ENCODE data around the gene MYOM1. TPM values are rescaled to one million over a fixed set of nuclear protein-coding genes. Genes with fewer than 3 reads are reported as not detected.

MYOM1 gene
- total and polyA plus RNA-seq, 2 donors from 2014 or later, result 2.1 to 6.8 TPM

- Histone ChIP-seq H3K4me1 (ENCODE audit: control insufficient read depth in 2 of 3, insufficient read depth in 2 of 3, low read depth in 1 of 3, low read length in 3 of 3) (peaks cover 0 to 5% (median 0%) of the 10 kb centered on the region in 3 donors), H3K9ac (ENCODE audit: low read length in 3 of 3) (no peak overlapping the region), H3K4me3 (ENCODE audit: low read length in 3 of 3) (no peak overlapping the region), H3K27ac (ENCODE audit: low read depth in 2 of 2, low read length in 2 of 2) (no peak overlapping the region), H3K36me3 (ENCODE audit: control insufficient read depth in 2 of 3, insufficient read depth in 3 of 3, low read length in 3 of 3) (no peaks in the 10 kb centered on the region), H3K27me3 (ENCODE audit: control insufficient read depth, insufficient read depth, low read length) (no peaks in the 10 kb centered on the region), H3K9me3 (ENCODE audit: control insufficient read depth in 2 of 3, insufficient read depth in 1 of 3, low read length in 3 of 3) (no peaks in the 10 kb centered on the region)
- intact Hi-C loops (cut with DNase I), result no loop called here
- FAIRE-seq (no peak), DNase-seq (no peak)
- no peak for TF ChIP-seq CTCF (IDR thresholded peaks at IDR 0.05; ENCODE audit: borderline replicate concordance, extremely low read depth, insufficient read depth)
Observed at GRCh38 chr18:3102983-3103382, 116.8 kb downstream of the MYOM1 start.

- Histone ChIP-seq H3K27me3 (ENCODE audit: control insufficient read depth, insufficient read depth, low read length) (no peaks in the 10 kb centered on the region), H3K36me3 (ENCODE audit: control insufficient read depth in 2 of 3, insufficient read depth in 3 of 3, low read length in 3 of 3) (no peaks in the 10 kb centered on the region), H3K27ac (ENCODE audit: low read depth in 2 of 2, low read length in 2 of 2) (no peak overlapping the region), H3K9ac (ENCODE audit: low read length in 3 of 3) (no peak overlapping the region), H3K9me3 (ENCODE audit: control insufficient read depth in 2 of 3, insufficient read depth in 1 of 3, low read length in 3 of 3) (no peaks in the 10 kb centered on the region), H3K4me3 (ENCODE audit: low read length in 3 of 3) (no peak overlapping the region), H3K4me1 (ENCODE audit: control insufficient read depth in 2 of 3, insufficient read depth in 2 of 3, low read depth in 1 of 3, low read length in 3 of 3) (no peaks in the 10 kb centered on the region)
- no peak for TF ChIP-seq CTCF (IDR thresholded peaks at IDR 0.05; ENCODE audit: borderline replicate concordance, extremely low read depth, insufficient read depth)
- FAIRE-seq (no peak), DNase-seq (no peak)
- intact Hi-C loops (cut with DNase I), result no loop called here
Observed at GRCh38 chr18:3100498-3101132, 119.2 kb downstream of the MYOM1 start.

- no peak for DNase-seq
- no peak for TF ChIP-seq CTCF (IDR thresholded peaks at IDR 0.05; ENCODE audit: borderline replicate concordance, extremely low read depth, insufficient read depth)
Observed at GRCh38 chr18:3099327-3099726, 120.4 kb downstream of the MYOM1 start.

GRCh38 chr18:3097082-3097481 lies 122.7 kb downstream of the MYOM1 start:
- Histone ChIP-seq H3K27ac (ENCODE audit: low read depth in 2 of 2, low read length in 2 of 2) (no peak overlapping the region), H3K36me3 (ENCODE audit: control insufficient read depth in 2 of 3, insufficient read depth in 3 of 3, low read length in 3 of 3) (no peaks in the 10 kb centered on the region), H3K4me1 (ENCODE audit: control insufficient read depth in 2 of 3, insufficient read depth in 2 of 3, low read depth in 1 of 3, low read length in 3 of 3) (no peaks in the 10 kb centered on the region), H3K9ac (ENCODE audit: low read length in 3 of 3) (no peak overlapping the region), H3K27me3 (ENCODE audit: control insufficient read depth, insufficient read depth, low read length) (no peaks in the 10 kb centered on the region), H3K4me3 (ENCODE audit: low read length in 3 of 3) (no peak overlapping the region), H3K9me3 (ENCODE audit: control insufficient read depth in 2 of 3, insufficient read depth in 1 of 3, low read length in 3 of 3) (no peaks in the 10 kb centered on the region)
- intact Hi-C loops (cut with DNase I), result no loop called here
- FAIRE-seq, result no peak
- no peak for DNase-seq
- TF ChIP-seq CTCF (IDR thresholded peaks at IDR 0.05; ENCODE audit: borderline replicate concordance, extremely low read depth, insufficient read depth), result no peak

More at GRCh38 chr18:3099327-3099726, 120.4 kb downstream of the MYOM1 start:
- Histone ChIP-seq H3K36me3 (ENCODE audit: control insufficient read depth in 2 of 3, insufficient read depth in 3 of 3, low read length in 3 of 3) (no peaks in the 10 kb centered on the region), H3K27ac (ENCODE audit: low read depth in 2 of 2, low read length in 2 of 2) (no peak overlapping the region), H3K4me3 (ENCODE audit: low read length in 3 of 3) (no peak overlapping the region), H3K9me3 (ENCODE audit: control insufficient read depth in 2 of 3, insufficient read depth in 1 of 3, low read length in 3 of 3) (no peaks in the 10 kb centered on the region), H3K4me1 (ENCODE audit: control insufficient read depth in 2 of 3, insufficient read depth in 2 of 3, low read depth in 1 of 3, low read length in 3 of 3) (no peaks in the 10 kb centered on the region), H3K27me3 (ENCODE audit: control insufficient read depth, insufficient read depth, low read length) (no peaks in the 10 kb centered on the region), H3K9ac (ENCODE audit: low read length in 3 of 3) (no peak overlapping the region)
- intact Hi-C loops (cut with DNase I), result no loop called here
- no peak for FAIRE-seq

Measured in kidney (tissue), 14 donors.